SJCRH30 (cell line): Measurements from ENCODE around the gene FGD6. TPM values are rescaled to one million over a fixed set of nuclear protein-coding genes. Genes with fewer than 3 reads are reported as not detected.

ENCODE experiments used
- DNase-seq, 2 experiments: peaks; one replicate each; pipeline ENCODE4 v3.0.0-alpha.2; 2015 to 2020
- H3K27ac ChIP-seq: fragments of 250-450 bp; sonication (Bioruptor Pico); 2 replicates; pipeline ENCODE4 v1.5.1; 2020; ENCODE audit warnings: mild to moderate bottlenecking, moderate library complexity
- H3K27me3 ChIP-seq: fragments of 250-450 bp; sonication (Bioruptor Pico); 2 replicates; pipeline ENCODE4 v1.5.1; 2020; ENCODE audit warnings: mild to moderate bottlenecking, moderate library complexity
- H3K36me3 ChIP-seq: fragments of 250-450 bp; sonication (Bioruptor Pico); 2 replicates; pipeline ENCODE4 v1.5.1; 2020; ENCODE audit warnings: mild to moderate bottlenecking, moderate library complexity
- H3K4me1 ChIP-seq: fragments of 250-450 bp; sonication (Bioruptor Pico); 2 replicates; pipeline ENCODE4 v1.5.1; 2020; ENCODE audit warnings: mild to moderate bottlenecking, moderate library complexity
- H3K4me3 ChIP-seq: fragments of 250-450 bp; sonication (Bioruptor Pico); 2 replicates; pipeline ENCODE4 v1.5.1; 2020; ENCODE audit warnings: mild to moderate bottlenecking, moderate library complexity
- H3K9me3 ChIP-seq: fragments of 250-450 bp; sonication (Bioruptor Pico); replicated peaks from 2 replicates; pipeline ENCODE4 v1.5.1; 2020; ENCODE audit warnings: mild to moderate bottlenecking, moderate library complexity
- total RNA-seq: library from RNA; depleted of rRNA; stranded (reverse); fragments of >200 nt; shearing (Covaris generic); gene quantifications from 2 replicates; pipeline ENCODE4 v1.2.3, GENCODE V29; 2014; rRNA removed

The FGD6 gene
- 9.2 and 10.7 TPM in 2 replicates for total RNA-seq

DNA sequence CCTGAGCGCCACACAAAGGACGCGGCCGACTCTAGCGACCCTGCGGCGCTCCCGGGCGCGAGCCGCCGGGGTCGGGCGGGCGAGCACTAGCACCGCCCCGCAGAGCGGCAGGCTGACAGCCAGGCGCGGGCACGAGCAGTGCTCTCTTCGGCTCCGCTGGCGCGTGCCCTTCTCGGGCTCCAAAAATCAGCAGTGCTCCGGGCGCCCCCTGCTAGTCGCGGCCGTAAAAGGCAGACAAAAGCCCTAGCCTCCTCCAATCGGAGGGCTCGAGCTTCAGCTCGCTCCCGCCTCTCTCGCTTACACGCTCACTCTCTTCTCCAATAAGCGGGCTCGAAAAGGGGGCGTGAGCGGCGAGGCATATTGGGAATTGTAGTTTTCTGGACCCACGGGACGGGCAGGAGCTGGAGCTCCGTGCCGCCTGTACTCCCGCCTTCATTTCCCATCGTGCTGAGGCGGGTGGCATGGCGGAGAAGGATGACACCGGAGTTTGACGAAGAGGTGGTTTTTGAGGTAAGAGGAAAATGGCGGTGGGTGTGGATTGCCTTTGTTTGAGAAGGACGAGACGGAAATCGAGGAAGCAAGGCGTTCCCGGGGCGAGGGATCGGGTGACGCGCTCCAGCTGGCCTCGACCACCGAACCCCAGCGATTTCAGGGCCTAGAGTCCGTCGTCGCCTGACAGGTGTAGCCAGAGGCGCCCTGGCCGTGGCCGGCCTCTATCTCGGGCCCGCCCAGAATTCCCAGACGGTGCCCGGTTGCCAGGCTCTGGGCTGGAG is at the start of gene FGD6, which contains the start of gene VEZT:
Gene FGD6 (minus strand): TSS at position 91 of the 773 bp plus-strand sequence. CDS start 227 bp downstream, outside the sequence.
Gene VEZT (plus strand): TSS at position 431 of the 773 bp plus-strand sequence. CDS start 44 bp downstream, at position 475.
- Histone ChIP-seq H3K9me3 (no peaks in the 10 kb centered on the region), H3K36me3 (no peaks in the 10 kb centered on the region), H3K27me3 (no peaks in the 10 kb centered on the region), H3K27ac (peak within 1 kb of the TSS; percentile 82), H3K4me3 (peak within 1 kb of the TSS; percentile 65), H3K4me1 (peaks cover 10% of the 10 kb centered on the region)
- peak; percentile 98 for DNase-seq

DNA sequence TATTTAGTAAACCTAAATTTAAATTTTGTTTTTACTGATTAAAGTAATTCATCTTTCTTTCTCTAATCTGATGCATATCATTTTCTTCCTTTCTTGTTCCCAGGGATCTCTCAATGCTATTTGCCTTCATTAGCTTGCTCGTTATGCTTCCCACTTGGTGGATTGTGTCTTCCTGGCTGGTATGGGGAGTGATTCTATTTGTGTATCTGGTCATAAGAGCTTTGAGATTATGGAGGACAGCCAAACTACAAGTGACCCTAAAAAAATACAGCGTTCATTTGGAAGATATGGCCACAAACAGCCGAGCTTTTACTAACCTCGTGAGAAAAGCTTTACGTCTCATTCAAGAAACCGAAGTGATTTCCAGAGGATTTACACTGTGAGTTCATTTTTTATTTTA is 49.0 kb upstream of the FGD6 start:
- Histone ChIP-seq H3K36me3 (peaks cover 25% of the 10 kb centered on the region), H3K4me3 (no peak overlapping the region), H3K4me1 (no peaks in the 10 kb centered on the region), H3K27ac (no peak overlapping the region), H3K27me3 (no peaks in the 10 kb centered on the region), H3K9me3 (no peaks in the 10 kb centered on the region)
- no peak for DNase-seq

DNA sequence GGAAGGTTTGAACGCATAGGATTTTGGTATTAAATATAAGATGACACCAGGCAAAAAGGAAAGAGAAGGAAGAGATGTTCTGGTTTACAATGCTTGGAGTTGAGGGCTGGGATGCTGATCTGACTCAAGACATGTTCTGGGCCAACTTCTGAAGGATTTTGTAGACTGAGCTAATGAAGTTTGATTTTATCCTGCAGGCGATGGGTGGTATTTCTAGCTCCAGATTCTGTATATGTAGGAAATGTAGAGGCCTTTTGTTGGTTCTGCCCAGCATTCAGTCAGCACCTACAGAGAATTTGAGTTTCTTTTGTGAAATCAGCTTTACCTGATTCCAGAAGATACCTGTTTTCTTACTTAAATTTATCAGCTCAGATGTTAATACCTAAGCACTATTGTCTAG is 48.5 kb upstream of the FGD6 start:
- no peak overlapping the region for H3K4me3 ChIP-seq
- no peaks in the 10 kb centered on the region for H3K27me3 ChIP-seq
- no peak overlapping the region for H3K27ac ChIP-seq
- peaks cover 25% of the 10 kb centered on the region for H3K36me3 ChIP-seq
- H3K4me1 ChIP-seq: no peaks in the 10 kb centered on the region
- no peak for DNase-seq
- no peaks in the 10 kb centered on the region for H3K9me3 ChIP-seq

DNA sequence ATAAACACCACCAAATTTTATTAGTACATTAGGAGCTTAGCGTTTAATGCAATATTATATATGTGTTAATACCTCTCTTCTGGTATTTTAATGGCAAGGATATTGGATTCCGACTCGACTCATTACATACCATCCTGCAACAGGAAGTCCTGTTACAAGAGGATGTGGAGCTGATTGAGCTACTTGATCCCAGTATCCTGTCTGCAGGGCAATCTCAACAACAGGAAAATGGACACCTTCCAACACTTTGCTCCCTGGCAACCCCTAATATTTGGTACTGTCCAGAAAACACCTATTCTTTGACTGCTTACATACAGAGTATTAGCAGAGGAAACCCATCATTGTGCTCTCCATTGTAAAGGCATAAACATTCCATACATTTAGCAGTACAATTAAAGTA is 45.5 kb upstream of the FGD6 start:
- H3K27me3 ChIP-seq: no peaks in the 10 kb centered on the region
- DNase-seq: peak in 1 of 2 experiments; percentile 16
- no peak overlapping the region for H3K4me3 ChIP-seq
- H3K4me1 ChIP-seq: no peaks in the 10 kb centered on the region
- no peak overlapping the region for H3K27ac ChIP-seq
- no peaks in the 10 kb centered on the region for H3K9me3 ChIP-seq
- H3K36me3 ChIP-seq: peaks cover 25% of the 10 kb centered on the region

DNA sequence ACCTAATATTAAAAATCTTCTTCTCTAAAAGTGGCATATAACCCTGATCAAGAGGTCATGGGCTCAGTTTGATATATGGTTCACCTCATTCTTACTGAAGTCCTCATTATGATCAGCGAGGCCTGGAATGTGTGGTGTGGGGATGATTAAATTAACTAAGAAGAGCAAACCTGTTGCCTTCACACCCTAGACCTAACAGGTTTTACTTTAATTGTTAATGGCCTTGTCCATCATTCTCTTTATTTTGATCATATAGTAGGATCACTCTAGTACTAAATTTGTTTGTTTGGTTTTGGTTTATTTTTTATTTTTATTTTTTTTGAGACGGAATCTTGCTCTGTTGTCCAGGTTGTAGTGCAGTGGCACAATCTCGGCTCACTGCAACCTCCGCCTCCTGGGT is 43.8 kb upstream of the FGD6 start:
- Histone ChIP-seq H3K27ac (no peak overlapping the region), H3K4me3 (no peak overlapping the region), H3K4me1 (no peaks in the 10 kb centered on the region), H3K9me3 (no peaks in the 10 kb centered on the region), H3K36me3 (peaks cover 17% of the 10 kb centered on the region), H3K27me3 (no peaks in the 10 kb centered on the region)
- no peak for DNase-seq

DNA sequence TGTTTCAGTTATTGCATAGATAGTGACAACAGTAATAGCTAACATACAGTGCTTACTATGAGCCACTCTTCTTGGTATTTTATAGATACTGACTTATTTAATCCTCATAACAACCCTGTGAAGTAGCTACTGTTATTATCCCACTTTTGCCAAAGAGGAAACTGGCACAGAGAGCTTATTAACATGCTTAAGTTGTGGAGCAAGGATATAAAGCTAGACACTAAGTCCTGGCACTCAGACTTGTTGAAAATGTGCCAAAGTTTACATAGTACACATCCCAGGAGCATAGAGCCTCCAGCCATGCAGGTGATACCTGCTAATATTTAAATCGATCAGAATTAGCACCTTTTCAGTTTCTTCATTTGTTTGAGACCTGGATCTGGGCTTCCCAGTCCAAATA is 42.1 kb upstream of the FGD6 start:
- H3K27me3 ChIP-seq: no peaks in the 10 kb centered on the region
- no peaks in the 10 kb centered on the region for H3K9me3 ChIP-seq
- no peak overlapping the region for H3K27ac ChIP-seq
- DNase-seq: no peak
- peaks cover 20% of the 10 kb centered on the region for H3K36me3 ChIP-seq
- no peaks in the 10 kb centered on the region for H3K4me1 ChIP-seq
- H3K4me3 ChIP-seq: no peak overlapping the region

DNA sequence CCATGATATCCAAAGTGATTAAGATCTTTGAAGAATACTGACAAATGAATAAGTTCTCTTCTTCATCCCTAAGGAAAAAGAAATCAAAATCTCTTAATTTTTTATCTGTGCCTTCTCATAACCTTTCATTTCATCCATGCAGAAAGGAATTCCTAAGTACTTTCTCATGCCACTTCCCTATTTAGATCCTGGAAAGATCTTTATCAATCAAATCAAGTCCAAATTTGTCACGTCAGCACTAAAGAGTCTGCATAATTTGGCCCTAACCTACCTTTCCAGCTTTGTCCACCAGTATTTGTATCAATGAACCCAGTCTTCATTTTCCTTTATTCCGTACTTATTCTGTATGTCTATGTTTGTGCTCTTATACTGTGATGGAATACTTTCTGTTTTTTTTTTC is 41.5 kb upstream of the FGD6 start:
- peaks cover 20% of the 10 kb centered on the region for H3K36me3 ChIP-seq
- no peaks in the 10 kb centered on the region for H3K4me1 ChIP-seq
- no peak overlapping the region for H3K4me3 ChIP-seq
- no peaks in the 10 kb centered on the region for H3K9me3 ChIP-seq
- no peak for DNase-seq
- H3K27ac ChIP-seq: no peak overlapping the region
- H3K27me3 ChIP-seq: no peaks in the 10 kb centered on the region

DNA sequence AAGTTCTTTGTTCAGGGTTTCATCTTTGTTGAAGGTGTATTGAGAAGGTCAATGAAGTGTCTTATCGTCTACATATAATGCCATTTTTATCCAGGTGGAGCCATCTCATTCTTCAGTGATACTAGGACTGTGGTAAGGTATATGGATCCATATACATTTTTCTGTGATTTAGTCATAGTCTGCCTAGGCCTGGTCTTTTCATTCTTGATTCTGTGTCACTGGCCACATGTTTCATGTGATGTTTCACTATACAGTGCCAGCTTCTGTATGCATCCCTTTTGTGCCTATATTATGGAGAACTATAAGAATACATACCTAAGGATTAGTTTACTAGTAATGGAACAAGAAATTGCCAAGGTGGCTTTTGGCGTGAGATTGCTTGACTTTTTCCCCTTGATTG is 40.9 kb upstream of the FGD6 start:
- H3K36me3 ChIP-seq: peaks cover 23% of the 10 kb centered on the region
- H3K4me1 ChIP-seq: no peaks in the 10 kb centered on the region
- no peak for DNase-seq
- H3K4me3 ChIP-seq: no peak overlapping the region
- no peaks in the 10 kb centered on the region for H3K9me3 ChIP-seq
- H3K27ac ChIP-seq: no peak overlapping the region
- no peaks in the 10 kb centered on the region for H3K27me3 ChIP-seq

DNA sequence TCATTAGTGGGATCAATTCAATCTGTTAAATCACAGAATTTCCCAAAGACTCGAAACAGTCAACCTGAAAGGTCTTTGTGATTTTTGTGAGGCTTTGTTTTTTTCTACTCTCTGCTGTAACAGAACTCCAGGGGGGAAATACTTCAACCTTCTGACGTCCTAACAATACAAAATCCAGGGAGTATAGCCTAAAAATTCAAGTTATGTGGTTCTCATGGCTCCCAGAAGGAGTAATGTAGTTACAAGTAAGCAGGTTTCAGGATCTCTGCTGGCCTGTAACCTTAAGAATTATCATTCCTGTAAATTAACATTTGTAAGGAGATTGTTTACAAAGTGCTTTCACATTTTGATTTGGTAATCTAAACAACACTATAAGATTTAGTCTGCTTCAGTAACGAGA is 40.3 kb upstream of the FGD6 start:
- Histone ChIP-seq H3K4me3 (no peak overlapping the region), H3K27ac (no peak overlapping the region), H3K9me3 (no peaks in the 10 kb centered on the region), H3K27me3 (no peaks in the 10 kb centered on the region), H3K36me3 (peaks cover 20% of the 10 kb centered on the region), H3K4me1 (no peaks in the 10 kb centered on the region)
- DNase-seq: no peak

DNA sequence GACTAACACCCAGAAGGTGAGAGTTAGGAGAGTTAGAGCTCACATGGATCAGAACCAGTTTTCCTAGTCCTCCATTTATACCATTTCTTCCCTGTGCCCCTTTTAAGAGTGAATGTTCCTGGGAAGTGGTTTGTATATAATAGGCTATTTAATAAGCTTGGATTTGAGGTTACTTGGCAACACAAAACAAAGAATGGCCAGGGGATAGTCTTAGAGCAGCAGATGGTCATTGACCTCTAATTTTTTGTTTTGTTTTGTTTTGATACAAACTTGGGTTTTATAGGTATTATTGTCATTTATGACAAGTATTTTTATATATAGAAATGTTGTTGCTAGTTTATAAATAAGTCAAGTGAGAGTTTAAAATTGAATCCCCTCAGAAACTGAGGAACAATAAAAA is 36.1 kb upstream of the FGD6 start:
- Histone ChIP-seq H3K27ac (no peak overlapping the region), H3K4me3 (no peak overlapping the region), H3K4me1 (peaks cover 20% of the 10 kb centered on the region), H3K36me3 (peaks cover 24% of the 10 kb centered on the region), H3K9me3 (no peaks in the 10 kb centered on the region), H3K27me3 (no peaks in the 10 kb centered on the region)
- no peak for DNase-seq

DNA sequence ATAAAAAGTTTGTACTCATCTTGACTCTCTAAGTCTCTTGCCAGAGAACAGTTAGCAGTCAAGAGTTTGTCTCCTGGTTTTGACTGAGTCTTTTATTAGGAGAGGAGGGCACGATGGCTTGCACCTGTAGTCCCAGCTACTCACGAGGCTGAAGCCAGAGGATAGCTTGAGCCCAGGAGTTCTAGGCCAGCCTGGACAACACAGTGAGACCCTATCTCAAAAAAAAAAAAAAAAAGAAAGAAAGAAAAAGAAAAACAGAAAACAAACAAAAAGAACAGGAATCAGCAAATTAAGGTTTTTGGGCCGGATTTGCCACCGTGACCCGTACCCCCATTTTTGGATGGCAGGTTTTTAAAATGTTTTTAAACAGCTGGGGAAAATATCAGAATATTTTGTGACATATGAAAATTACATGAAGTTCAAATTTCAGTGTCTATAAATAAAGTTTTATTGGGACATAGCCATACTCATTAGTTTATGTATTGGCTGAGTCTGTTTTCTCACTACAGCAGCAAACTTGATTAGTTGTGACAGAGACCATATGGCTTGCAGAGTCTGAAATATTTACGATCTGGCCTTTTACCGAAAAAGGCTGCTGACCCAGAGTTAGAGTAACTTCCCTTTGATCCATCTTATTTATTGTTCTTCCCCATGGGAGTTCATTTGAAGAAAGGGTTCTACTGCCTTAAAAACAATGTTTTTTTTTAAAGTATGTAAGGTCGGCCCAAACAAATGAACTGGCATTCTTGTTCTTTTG is 31.5 kb upstream of the FGD6 start:
- Histone ChIP-seq H3K9me3 (no peaks in the 10 kb centered on the region), H3K36me3 (peaks cover 9% of the 10 kb centered on the region; the same call in 1 of the 2 replicates), H3K27me3 (no peaks in the 10 kb centered on the region), H3K4me1 (peaks cover 33% of the 10 kb centered on the region), H3K27ac (no peak overlapping the region), H3K4me3 (no peak overlapping the region)
- no peak for DNase-seq

DNA sequence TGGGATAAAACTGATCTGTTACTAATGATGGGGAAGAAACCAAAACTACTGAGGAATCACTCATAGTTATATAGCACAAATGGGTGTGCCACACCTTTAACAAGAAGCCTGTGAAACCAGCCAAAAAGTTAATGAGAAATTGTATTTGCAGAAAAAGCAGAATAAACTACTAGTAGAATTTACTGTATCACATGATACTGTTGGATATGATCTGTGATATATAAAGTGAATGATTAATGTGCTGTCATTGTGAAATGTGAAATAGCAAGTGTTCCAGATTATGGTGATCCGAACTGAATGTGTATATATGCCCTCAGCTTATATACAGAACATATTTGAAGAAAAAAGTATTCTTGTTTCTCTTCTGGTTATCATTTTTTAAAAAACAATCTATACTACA is 30.8 kb upstream of the FGD6 start:
- Histone ChIP-seq H3K27me3 (no peaks in the 10 kb centered on the region), H3K4me1 (peaks cover 33% of the 10 kb centered on the region), H3K27ac (no peak overlapping the region), H3K36me3 (peaks cover 4% of the 10 kb centered on the region; the same call in 1 of the 2 replicates), H3K4me3 (no peak overlapping the region), H3K9me3 (no peaks in the 10 kb centered on the region)
- no peak for DNase-seq

DNA sequence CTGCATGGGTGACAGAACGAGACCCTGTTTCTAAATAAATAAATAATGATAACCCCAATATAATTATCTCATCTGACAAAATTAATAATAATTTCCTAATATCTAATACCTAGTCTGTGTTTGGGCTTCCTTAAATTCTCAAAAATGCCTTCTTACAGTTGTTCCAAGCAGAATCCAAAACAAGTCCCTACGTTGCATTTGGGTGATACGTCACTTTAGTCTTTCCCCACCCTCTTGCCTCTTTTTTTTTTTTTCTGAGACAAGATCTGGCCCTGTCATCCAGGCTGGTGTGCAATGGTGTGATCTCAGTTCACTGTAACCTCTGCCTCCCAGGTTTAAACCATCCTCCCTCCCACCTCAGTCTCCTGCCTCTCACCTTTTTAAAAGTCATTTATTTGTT is 27.1 kb upstream of the FGD6 start:
- no peak overlapping the region for H3K27ac ChIP-seq

DNA sequence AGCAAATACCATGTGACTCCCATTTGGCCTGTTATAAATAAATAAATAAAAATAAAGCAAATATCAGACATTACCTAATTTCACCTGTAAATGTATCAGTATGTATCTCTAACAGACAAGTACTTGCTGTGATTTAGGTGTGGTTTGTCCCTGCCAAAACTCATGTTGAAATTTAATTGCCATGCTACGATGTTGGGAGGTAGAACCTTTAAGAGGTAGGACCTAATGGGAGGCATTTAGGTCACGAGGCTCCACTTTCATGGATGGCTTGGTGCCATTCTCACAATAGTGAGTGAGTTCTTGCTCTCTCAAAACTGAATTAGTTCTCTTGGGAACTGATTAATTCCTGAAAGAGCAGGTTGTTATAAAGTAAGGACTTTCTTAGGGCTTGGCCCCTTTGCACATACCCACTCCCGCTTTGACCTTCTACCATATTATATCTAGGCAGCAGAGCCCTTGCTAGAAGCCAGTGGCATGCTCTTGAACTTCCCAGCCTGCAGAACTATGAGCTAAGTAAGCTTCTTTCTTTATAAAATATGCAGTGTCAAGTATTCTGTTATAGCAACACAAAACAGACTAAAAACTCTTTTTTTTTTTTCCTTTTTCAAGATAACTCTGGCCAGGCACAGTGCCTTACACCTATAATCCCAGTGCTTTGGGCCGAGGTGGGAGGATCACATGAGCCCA is 26.4 kb upstream of the FGD6 start:
- no peak for DNase-seq
- Histone ChIP-seq H3K4me1 (peaks cover 13% of the 10 kb centered on the region), H3K36me3 (no peaks in the 10 kb centered on the region), H3K4me3 (no peak overlapping the region), H3K9me3 (no peaks in the 10 kb centered on the region), H3K27me3 (no peaks in the 10 kb centered on the region), H3K27ac (no peak overlapping the region)

More for the DNA sequence above, 27.1 kb upstream of the FGD6 start:
- H3K36me3 ChIP-seq: no peaks in the 10 kb centered on the region
- H3K4me3 ChIP-seq: no peak overlapping the region
- no peaks in the 10 kb centered on the region for H3K9me3 ChIP-seq
- peaks cover 13% of the 10 kb centered on the region for H3K4me1 ChIP-seq
- DNase-seq: no peak
- H3K27me3 ChIP-seq: no peaks in the 10 kb centered on the region
